HEK293 (cell line): Measurements from ENCODE around the gene PRKCA.

ENCODE experiments used
- ZBTB21 ChIP-seq: fragments of 450-650 bp; formaldehyde crosslinking; IDR thresholded peaks from 2 replicates; pipeline ENCODE4 v1.5.1; 2017; ENCODE audit warnings: missing biosample characterization, missing genetic modification characterization
- ZNF19 ChIP-seq: fragments of 450-650 bp; formaldehyde crosslinking; IDR thresholded peaks from 2 replicates; pipeline ENCODE4; 2016; ENCODE audit warnings: missing biosample characterization, missing genetic modification characterization, low read depth
- ZNF292 ChIP-seq: fragments of 450-650 bp; formaldehyde crosslinking; IDR thresholded peaks from 2 replicates; pipeline ENCODE4 v1.5.1; 2016; ENCODE audit warnings: low read depth, missing biosample characterization, missing genetic modification characterization, borderline replicate concordance
- ZNF76 ChIP-seq: fragments of 450-650 bp; formaldehyde crosslinking; IDR thresholded peaks from 2 replicates; pipeline ENCODE4; 2016; ENCODE audit warnings: low read depth, missing biosample characterization, missing genetic modification characterization, borderline replicate concordance
- TF ChIP-seq, protein P1 (sequence below): fragments of 450-650 bp; formaldehyde crosslinking; IDR thresholded peaks from 2 replicates; pipeline ENCODE4 v1.5.1; 2016; ENCODE audit warnings: missing biosample characterization, missing genetic modification characterization

DNA sequence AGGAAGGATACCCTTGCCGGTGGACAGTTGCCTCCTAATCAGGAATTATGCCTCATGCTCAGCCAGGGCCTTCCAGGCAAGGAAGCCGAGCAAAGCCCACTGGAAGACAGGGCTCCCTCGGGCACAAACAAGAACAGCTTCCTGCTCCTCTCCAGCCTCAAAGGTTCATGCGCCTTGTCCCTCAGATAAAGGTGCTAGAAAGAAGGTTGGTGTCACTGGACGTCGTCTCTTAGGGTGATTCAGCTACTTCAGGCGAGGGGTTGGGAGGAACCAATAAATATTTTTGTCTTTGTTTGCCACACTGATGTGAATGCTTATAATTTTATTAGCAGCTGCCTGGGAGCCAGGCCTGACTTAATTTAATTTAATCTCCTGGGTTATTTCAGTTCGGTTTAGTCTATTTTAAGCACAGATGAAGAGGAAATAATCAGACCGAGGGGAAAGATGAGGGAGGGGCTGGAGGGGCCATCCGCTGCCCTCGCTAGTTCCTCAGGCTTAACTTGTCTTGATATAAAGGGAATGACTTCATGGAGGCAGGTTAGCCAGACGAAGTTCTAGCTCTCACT is 360.7 kb downstream of the PRKCA start:
- TF ChIP-seq ZNF76 (tag by site-specific recombination) (no peak), ZNF19 (tag by site-specific recombination) (no peak), ZBTB21 (tag by site-specific recombination) (no peak), ZNF292 (tag by site-specific recombination) (no peak)
- TF ChIP-seq, protein P1, sequence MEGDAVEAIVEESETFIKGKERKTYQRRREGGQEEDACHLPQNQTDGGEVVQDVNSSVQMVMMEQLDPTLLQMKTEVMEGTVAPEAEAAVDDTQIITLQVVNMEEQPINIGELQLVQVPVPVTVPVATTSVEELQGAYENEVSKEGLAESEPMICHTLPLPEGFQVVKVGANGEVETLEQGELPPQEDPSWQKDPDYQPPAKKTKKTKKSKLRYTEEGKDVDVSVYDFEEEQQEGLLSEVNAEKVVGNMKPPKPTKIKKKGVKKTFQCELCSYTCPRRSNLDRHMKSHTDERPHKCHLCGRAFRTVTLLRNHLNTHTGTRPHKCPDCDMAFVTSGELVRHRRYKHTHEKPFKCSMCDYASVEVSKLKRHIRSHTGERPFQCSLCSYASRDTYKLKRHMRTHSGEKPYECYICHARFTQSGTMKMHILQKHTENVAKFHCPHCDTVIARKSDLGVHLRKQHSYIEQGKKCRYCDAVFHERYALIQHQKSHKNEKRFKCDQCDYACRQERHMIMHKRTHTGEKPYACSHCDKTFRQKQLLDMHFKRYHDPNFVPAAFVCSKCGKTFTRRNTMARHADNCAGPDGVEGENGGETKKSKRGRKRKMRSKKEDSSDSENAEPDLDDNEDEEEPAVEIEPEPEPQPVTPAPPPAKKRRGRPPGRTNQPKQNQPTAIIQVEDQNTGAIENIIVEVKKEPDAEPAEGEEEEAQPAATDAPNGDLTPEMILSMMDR (tag by site-specific recombination), result no peak
